Nephron (organoid): ENCODE results near the gene TJAP1.

ENCODE experiments used
- H3K27ac Mint-ChIP-seq, 3 experiments: 2 replicates each; pipeline ENCODE4 v1.8.0; 2020; ENCODE audit warnings: mixed read lengths in 3 of 3, mild to moderate bottlenecking in 2 of 3, moderate library complexity in 1 of 3
- H3K27me3 Mint-ChIP-seq: 2 replicates; pipeline ENCODE4 v1.8.0; 2021; ENCODE audit warnings: low read depth, mild to moderate bottlenecking, moderate library complexity, mixed read lengths
- H3K36me3 Mint-ChIP-seq: 2 replicates; pipeline ENCODE4 v1.8.0; 2020; ENCODE audit warnings: low read depth, mixed read lengths
- H3K4me1 Mint-ChIP-seq: 2 replicates; pipeline ENCODE4 v1.8.0; 2020; ENCODE audit warnings: mixed read lengths
- H3K4me3 Mint-ChIP-seq, 3 experiments: 2 replicates each; pipeline ENCODE4 v1.8.0; 2020; ENCODE audit warnings: mild to moderate bottlenecking in 3 of 3, mixed read lengths in 3 of 3, moderate library complexity in 2 of 3
- H3K9me3 Mint-ChIP-seq: 2 replicates; pipeline ENCODE4 v1.8.0; 2020; ENCODE audit warnings: mixed read lengths
- TF ChIP-seq, protein P1 (sequence below), 3 experiments: fragments of 200-600 bp; sonication (generic); IDR thresholded peaks; one replicate each; pipeline ENCODE4 v1.5.0; 2021; ENCODE audit warnings: antibody characterized with exemption in 3 of 3; ENCODE audit not compliant: unreplicated experiment in 3 of 3

The TJAP1 gene

DNA sequence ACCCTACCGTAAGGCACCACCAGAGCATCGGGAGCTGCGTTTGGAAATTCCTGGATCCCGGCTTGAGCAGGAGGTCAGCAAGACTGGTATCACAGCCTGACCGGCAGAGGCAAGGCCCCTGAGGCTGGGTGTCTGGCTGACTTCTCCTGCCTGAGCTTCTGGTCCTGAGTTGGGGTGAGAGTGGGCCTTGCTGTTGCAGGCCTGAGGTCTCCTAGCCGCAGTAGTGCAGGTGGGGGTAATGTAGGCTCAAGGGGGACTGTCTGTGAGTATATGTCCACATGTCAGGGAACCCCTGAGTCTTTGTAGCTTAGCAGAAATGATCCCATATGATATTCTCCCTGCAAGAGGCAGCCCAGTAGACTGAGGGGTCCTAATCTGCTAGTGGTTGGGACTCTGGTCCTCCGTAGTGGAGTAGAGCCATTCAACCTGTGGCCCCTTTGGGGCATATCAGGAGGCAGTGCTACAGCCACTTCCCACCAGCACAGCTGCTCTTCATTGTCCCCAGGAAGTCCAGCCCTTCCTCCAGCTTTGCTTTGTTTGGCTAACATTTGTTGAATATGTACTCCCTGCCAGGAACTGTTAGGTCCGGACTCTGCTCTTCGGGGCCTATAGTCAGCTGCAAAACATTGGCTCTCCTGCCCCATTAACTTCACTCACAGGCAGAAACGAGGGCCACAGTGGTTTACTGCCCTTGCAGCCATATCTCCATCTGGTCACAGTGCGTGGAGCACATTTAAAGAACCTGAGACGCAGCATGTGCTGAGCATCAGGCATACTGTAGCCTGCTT, 21.9 kb downstream of the TJAP1 start:
- Mint-ChIP-seq H3K4me1 (peaks cover 23% of the 10 kb centered on the region), H3K4me3 (no peak overlapping the region), H3K9me3 (no peaks in the 10 kb centered on the region), H3K36me3 (peaks cover 45% of the 10 kb centered on the region), H3K27me3 (no peaks in the 10 kb centered on the region), H3K27ac (peak overlapping the region in 2 of 3 experiments; percentile 27 to 31)
- TF ChIP-seq, protein P1, sequence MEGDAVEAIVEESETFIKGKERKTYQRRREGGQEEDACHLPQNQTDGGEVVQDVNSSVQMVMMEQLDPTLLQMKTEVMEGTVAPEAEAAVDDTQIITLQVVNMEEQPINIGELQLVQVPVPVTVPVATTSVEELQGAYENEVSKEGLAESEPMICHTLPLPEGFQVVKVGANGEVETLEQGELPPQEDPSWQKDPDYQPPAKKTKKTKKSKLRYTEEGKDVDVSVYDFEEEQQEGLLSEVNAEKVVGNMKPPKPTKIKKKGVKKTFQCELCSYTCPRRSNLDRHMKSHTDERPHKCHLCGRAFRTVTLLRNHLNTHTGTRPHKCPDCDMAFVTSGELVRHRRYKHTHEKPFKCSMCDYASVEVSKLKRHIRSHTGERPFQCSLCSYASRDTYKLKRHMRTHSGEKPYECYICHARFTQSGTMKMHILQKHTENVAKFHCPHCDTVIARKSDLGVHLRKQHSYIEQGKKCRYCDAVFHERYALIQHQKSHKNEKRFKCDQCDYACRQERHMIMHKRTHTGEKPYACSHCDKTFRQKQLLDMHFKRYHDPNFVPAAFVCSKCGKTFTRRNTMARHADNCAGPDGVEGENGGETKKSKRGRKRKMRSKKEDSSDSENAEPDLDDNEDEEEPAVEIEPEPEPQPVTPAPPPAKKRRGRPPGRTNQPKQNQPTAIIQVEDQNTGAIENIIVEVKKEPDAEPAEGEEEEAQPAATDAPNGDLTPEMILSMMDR (IDR thresholded peaks at IDR 0.05; ENCODE audit: unreplicated experiment in 3 of 3) = no peak

DNA sequence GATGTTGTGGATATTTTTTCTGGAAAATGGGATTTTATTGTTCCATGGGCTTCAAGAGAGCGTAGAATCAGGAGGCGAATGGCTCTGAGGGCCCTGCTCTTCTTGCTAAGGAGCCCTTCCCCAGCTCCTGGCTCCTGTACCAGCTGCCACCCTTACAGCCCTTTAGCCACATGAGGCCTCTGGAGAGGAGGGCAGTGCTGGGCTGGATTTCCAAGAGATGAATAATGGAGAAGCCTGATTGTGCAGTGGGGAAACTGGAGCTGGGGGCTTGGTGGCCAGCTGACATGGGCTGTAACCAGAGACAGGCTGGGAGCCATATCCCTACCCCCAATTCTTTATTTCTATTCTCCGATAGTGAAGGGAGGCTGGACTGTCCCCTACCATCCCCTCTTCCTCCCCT, 23.6 kb downstream of the TJAP1 start:
- Mint-ChIP-seq H3K4me3 (no peak overlapping the region), H3K27ac (no peak overlapping the region), H3K27me3 (no peaks in the 10 kb centered on the region), H3K4me1 (peaks cover 24% of the 10 kb centered on the region), H3K36me3 (peaks cover 49% of the 10 kb centered on the region), H3K9me3 (no peaks in the 10 kb centered on the region)
- TF ChIP-seq, protein P1 (IDR thresholded peaks at IDR 0.05; ENCODE audit: unreplicated experiment in 3 of 3) = no peak

DNA sequence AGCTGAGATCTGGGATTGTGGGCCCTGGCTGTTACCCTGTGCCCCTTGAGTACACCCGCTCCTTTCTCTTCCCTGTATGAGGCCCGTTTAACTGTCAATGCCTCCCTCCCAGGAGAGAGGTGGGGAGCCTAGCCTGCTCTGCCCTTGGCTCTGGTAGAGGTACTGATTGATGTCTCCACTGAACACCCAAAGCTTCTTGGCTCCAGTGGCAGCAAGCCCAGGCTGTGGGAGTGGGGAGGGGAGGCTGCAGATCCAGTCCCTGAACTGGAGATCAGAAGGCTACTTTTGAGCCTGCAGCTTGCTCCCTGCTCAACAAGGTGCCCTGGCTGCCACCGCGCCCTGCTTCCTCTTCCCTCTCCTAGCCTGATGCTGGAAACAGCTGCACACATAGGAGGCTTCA, 25.3 kb downstream of the TJAP1 start:
- H3K36me3 Mint-ChIP-seq = peaks cover 53% of the 10 kb centered on the region
- H3K27me3 Mint-ChIP-seq = peaks cover 3% of the 10 kb centered on the region
- TF ChIP-seq, protein P1 (IDR thresholded peaks at IDR 0.05; ENCODE audit: unreplicated experiment in 3 of 3) = no peak
- H3K9me3 Mint-ChIP-seq = no peaks in the 10 kb centered on the region
- H3K4me1 Mint-ChIP-seq = peaks cover 21% of the 10 kb centered on the region
- H3K4me3 Mint-ChIP-seq = no peak overlapping the region
- H3K27ac Mint-ChIP-seq = no peak overlapping the region

DNA sequence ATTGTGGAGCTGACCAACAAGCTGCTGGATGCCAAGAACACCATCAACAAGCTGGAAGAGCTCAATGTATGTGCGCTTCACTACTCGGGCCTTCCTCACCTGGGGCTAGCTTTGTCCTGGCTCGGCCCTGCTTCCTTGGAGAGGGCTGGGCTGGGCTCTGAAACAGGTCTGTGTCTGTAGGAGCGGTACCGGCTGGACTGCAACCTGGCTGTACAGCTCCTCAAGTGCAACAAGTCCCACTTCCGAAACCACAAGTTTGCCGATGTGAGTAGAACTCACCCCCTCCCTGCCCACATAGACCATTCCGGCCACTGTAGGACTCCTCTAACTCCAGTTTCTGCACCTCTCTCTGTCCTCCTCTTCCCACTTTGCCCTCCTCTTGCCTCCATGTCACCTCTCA, 26.1 kb downstream of the TJAP1 start:
- H3K27me3 Mint-ChIP-seq = peaks cover 7% of the 10 kb centered on the region
- H3K36me3 Mint-ChIP-seq = peaks cover 53% of the 10 kb centered on the region
- peaks cover 21% of the 10 kb centered on the region for H3K4me1 Mint-ChIP-seq
- no peak overlapping the region for H3K27ac Mint-ChIP-seq
- TF ChIP-seq, protein P1 (IDR thresholded peaks at IDR 0.05; ENCODE audit: unreplicated experiment in 3 of 3) = no peak
- H3K9me3 Mint-ChIP-seq = no peaks in the 10 kb centered on the region
- no peak overlapping the region for H3K4me3 Mint-ChIP-seq

DNA sequence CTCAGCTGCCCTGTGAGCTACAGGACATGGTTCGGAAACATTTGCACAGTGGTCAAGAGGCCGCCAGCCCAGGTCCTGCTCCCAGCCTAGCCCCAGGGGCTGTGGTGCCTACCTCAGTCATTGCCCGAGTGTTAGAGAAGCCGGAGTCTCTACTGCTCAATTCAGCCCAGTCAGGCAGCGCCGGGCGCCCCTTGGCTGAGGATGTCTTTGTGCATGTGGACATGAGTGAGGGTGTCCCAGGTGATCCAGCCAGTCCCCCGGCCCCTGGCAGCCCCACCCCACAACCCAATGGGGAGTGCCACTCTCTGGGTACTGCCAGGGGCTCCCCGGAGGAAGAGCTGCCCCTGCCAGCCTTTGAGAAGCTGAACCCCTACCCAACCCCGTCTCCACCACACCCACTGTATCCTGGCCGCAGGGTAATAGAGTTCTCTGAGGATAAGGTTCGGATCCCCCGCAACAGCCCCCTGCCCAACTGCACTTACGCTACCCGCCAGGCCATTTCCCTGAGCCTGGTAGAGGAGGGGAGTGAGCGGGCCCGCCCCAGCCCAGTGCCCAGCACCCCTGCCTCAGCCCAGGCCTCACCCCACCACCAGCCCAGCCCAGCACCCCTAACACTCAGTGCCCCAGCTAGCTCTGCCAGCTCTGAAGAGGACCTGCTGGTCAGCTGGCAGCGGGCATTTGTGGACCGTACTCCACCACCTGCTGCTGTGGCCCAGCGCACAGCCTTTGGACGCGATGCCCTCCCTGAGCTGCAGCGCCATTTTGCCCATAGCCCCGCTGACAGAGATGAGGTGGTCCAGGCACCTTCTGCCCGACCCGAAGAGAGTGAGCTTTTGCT, 27.6 kb downstream of the TJAP1 start:
- Mint-ChIP-seq H3K27ac (no peak overlapping the region), H3K36me3 (peaks cover 43% of the 10 kb centered on the region), H3K27me3 (peaks cover 18% of the 10 kb centered on the region), H3K4me3 (no peak overlapping the region), H3K9me3 (no peaks in the 10 kb centered on the region), H3K4me1 (peaks cover 23% of the 10 kb centered on the region)
- TF ChIP-seq, protein P1 (IDR thresholded peaks at IDR 0.05; ENCODE audit: unreplicated experiment in 3 of 3) = no peak
